ENCODE results near the gene GM2A. TPM values are rescaled to one million over a fixed set of nuclear protein-coding genes. Genes with fewer than 3 reads are reported as not detected.

GM2A gene
- polyA plus RNA-seq, 3 donors = 22.2 to 57.9 (median 28.0) TPM

GRCh38 chr5:151310932-151311331, 57.9 kb downstream of the GM2A start:
- intact Hi-C loops (cut with micrococcal nuclease) = no loop called here
- Histone ChIP-seq H3K4me1 (ENCODE audit: control insufficient read depth in 1 of 2, insufficient read depth in 2 of 2, low read length in 2 of 2) (no peaks in the 10 kb centered on the region), H3K36me3 (replicated peaks in 1 of 2; ENCODE audit: control insufficient read depth in 1 of 2, insufficient read depth in 2 of 2, low read length in 2 of 2) (no peaks in the 10 kb centered on the region), H3K9me3 (replicated peaks in 1 of 2; ENCODE audit: control insufficient read depth in 1 of 2, insufficient read depth in 1 of 2, low read length in 2 of 2) (peaks cover 7 to 10% of the 10 kb centered on the region in 2 donors), H3K27me3 (ENCODE audit: control insufficient read depth in 2 of 2, insufficient read depth in 2 of 2, low read length in 2 of 2) (no peaks in the 10 kb centered on the region), H3K27ac (ENCODE audit: low read depth in 1 of 2, low read length in 2 of 2) (no peak overlapping the region), H2AFZ (ENCODE audit: insufficient read depth, low read depth, low read length, poor library complexity, severe bottlenecking) (no peak overlapping the region), H3K9ac (ENCODE audit: insufficient read depth, low read length, poor library complexity, severe bottlenecking) (no peak overlapping the region), H3K4me3 (replicated peaks in 1 of 3; ENCODE audit: low read depth in 2 of 3, low read length in 3 of 3) (no peak overlapping the region), H3K4me2 (replicated peaks; ENCODE audit: extremely low read depth, low read length, poor library complexity, severe bottlenecking) (no peak overlapping the region), H4K20me1 (ENCODE audit: insufficient read depth, low read length) (no peaks in the 10 kb centered on the region), H3K79me2 (ENCODE audit: insufficient read depth, low read length) (no peaks in the 10 kb centered on the region)
- Mint-ChIP-seq H3K4me3 (no peak overlapping the region), H3K27ac (no peak overlapping the region), H3K27me3 (ENCODE audit: low read depth in 3 of 3) (peaks cover 9 to 20% (median 10%) of the 10 kb centered on the region in 3 donors), H3K36me3 (no peaks in the 10 kb centered on the region), H3K9me3 (peaks cover 5 to 19% (median 11%) of the 10 kb centered on the region in 7 donors), H3K4me1 (no peaks in the 10 kb centered on the region)
- DNase-seq = no peak
- TF ChIP-seq CTCF (IDR thresholded peaks at IDR 0.05) = no peak

GRCh38 chr5:151312756-151313324, 59.9 kb downstream of the GM2A start:
- H4K20me1 ChIP-seq (ENCODE audit: insufficient read depth, low read length) = no peaks in the 10 kb centered on the region
- Mint-ChIP-seq H3K4me3 (no peak overlapping the region), H3K36me3 (no peaks in the 10 kb centered on the region), H3K9me3 (peaks cover 5 to 19% (median 11%) of the 10 kb centered on the region in 7 donors), H3K27me3 (ENCODE audit: low read depth in 3 of 3) (peaks cover 3 to 8% (median 3%) of the 10 kb centered on the region in 3 donors), H3K27ac (no peak overlapping the region), H3K4me1 (no peaks in the 10 kb centered on the region)
- H3K4me2 ChIP-seq (replicated peaks; ENCODE audit: extremely low read depth, low read length, poor library complexity, severe bottlenecking) = no peak overlapping the region
- no peaks in the 10 kb centered on the region for H3K36me3 ChIP-seq (replicated peaks in 1 of 2; ENCODE audit: control insufficient read depth in 1 of 2, insufficient read depth in 2 of 2, low read length in 2 of 2)
- H3K27ac ChIP-seq (ENCODE audit: low read depth in 1 of 2, low read length in 2 of 2) = no peak overlapping the region
- no CpG with 5 or more reads among the region's 5 CpGs for WGBS (ENCODE audit: insufficient coverage)
- no peaks in the 10 kb centered on the region for H3K79me2 ChIP-seq (ENCODE audit: insufficient read depth, low read length)
- H3K9ac ChIP-seq (ENCODE audit: insufficient read depth, low read length, poor library complexity, severe bottlenecking) = no peak overlapping the region
- H3K4me3 ChIP-seq (replicated peaks in 1 of 3; ENCODE audit: low read depth in 2 of 3, low read length in 3 of 3) = no peak overlapping the region
- H2AFZ ChIP-seq (ENCODE audit: insufficient read depth, low read depth, low read length, poor library complexity, severe bottlenecking) = no peak overlapping the region
- H3K9me3 ChIP-seq (replicated peaks in 1 of 2; ENCODE audit: control insufficient read depth in 1 of 2, insufficient read depth in 1 of 2, low read length in 2 of 2) = peaks cover 7 to 10% of the 10 kb centered on the region in 2 donors
- intact Hi-C loops (cut with micrococcal nuclease) = no loop called here
- H3K4me1 ChIP-seq (ENCODE audit: control insufficient read depth in 1 of 2, insufficient read depth in 2 of 2, low read length in 2 of 2) = no peaks in the 10 kb centered on the region
- H3K27me3 ChIP-seq (ENCODE audit: control insufficient read depth in 2 of 2, insufficient read depth in 2 of 2, low read length in 2 of 2) = no peaks in the 10 kb centered on the region
- DNase-seq = no peak
- TF ChIP-seq CTCF (IDR thresholded peaks at IDR 0.05) = no peak
